DND-41 (cell line): ENCODE measurements around the gene DOCK8.

ENCODE experiments used
- ATAC-seq: fragments of 200-7000 bp; cut with Tn5 transposase; 3 replicates; pipeline ENCODE4 v1.9.1; 2021; ENCODE audit warnings: low read depth; ENCODE audit not compliant: insufficient read depth
- DNase-seq: peaks from one replicate; pipeline ENCODE4 v3.0.0-alpha.2; 2020
- H2AFZ ChIP-seq: 2 replicates; pipeline ENCODE4 v1.6.0; 2012; ENCODE audit warnings: low read depth, low read length
- H3K27ac ChIP-seq: 2 replicates; pipeline ENCODE4 v1.5.1; 2012; ENCODE audit warnings: low read length, inconsistent platforms
- H3K27me3 ChIP-seq: fragments of 200-600 bp; sonication (generic); 2 replicates; pipeline ENCODE4 v1.6.0; 2012; ENCODE audit warnings: low read length, mild to moderate bottlenecking, inconsistent platforms; ENCODE audit not compliant: insufficient read depth, poor library complexity
- H3K36me3 ChIP-seq: 2 replicates; pipeline ENCODE4 v1.5.1; 2012; ENCODE audit warnings: low read length, inconsistent platforms; ENCODE audit not compliant: insufficient read depth
- H3K4me1 ChIP-seq: 2 replicates; pipeline ENCODE4 v1.5.1; 2012; ENCODE audit warnings: mild to moderate bottlenecking, low read length; ENCODE audit not compliant: insufficient read depth
- H3K4me2 ChIP-seq: 2 replicates; pipeline ENCODE4 v1.6.0; 2012; ENCODE audit warnings: mild to moderate bottlenecking, moderate library complexity, low read length, inconsistent platforms; ENCODE audit not compliant: insufficient read depth
- H3K4me3 ChIP-seq, 2 experiments: fragments of 200-600 bp in 1 of 2; shearing (Covaris generic) in 1 of 2; 2 replicates each; pipeline ENCODE4 v1.5.1; 2012 to 2016; ENCODE audit warnings: inconsistent platforms in 2 of 2, low read length in 2 of 2, mild to moderate bottlenecking in 2 of 2, low read depth in 1 of 2, moderate library complexity in 1 of 2
- H3K79me2 ChIP-seq: 2 replicates; pipeline ENCODE4 v1.6.0; 2012; ENCODE audit warnings: low read length, inconsistent platforms; ENCODE audit not compliant: insufficient read depth
- H3K9ac ChIP-seq: 2 replicates; pipeline ENCODE4 v1.6.0; 2012; ENCODE audit warnings: low read depth, mild to moderate bottlenecking, inconsistent platforms, low read length, moderate library complexity
- H3K9me3 ChIP-seq: 2 replicates; pipeline ENCODE4 v1.5.1; 2012; ENCODE audit warnings: low read length, moderate library complexity, mild to moderate bottlenecking, inconsistent platforms; ENCODE audit not compliant: insufficient read depth, severe bottlenecking
- H4K20me1 ChIP-seq: 2 replicates; pipeline ENCODE4 v1.6.0; 2012; ENCODE audit warnings: low read length; ENCODE audit not compliant: insufficient read depth
- CTCF ChIP-seq: IDR thresholded peaks from 2 replicates; pipeline ENCODE4 v1.5.1; 2012; ENCODE audit warnings: borderline replicate concordance, low read length, moderate library complexity, mild to moderate bottlenecking; ENCODE audit not compliant: poor library complexity, severe bottlenecking; ENCODE audit errors: extremely low read depth
- EZH2 ChIP-seq: IDR thresholded peaks from 3 replicates; pipeline ENCODE4 v1.6.1; 2012; ENCODE audit warnings: borderline replicate concordance, low read depth, mild to moderate bottlenecking, moderate library complexity, low read length, inconsistent platforms; ENCODE audit not compliant: severe bottlenecking

The DOCK8 gene

GRCh38 chr9:206481-206880 lies 8.2 kb upstream of the DOCK8 start:
- no peak overlapping the region for H3K4me3 ChIP-seq
- H3K4me1 ChIP-seq, result no peaks in the 10 kb centered on the region
- no peak overlapping the region for H2AFZ ChIP-seq
- H3K79me2 ChIP-seq, result no peaks in the 10 kb centered on the region
- no peaks in the 10 kb centered on the region for H3K9me3 ChIP-seq
- no peak overlapping the region for H3K9ac ChIP-seq
- peaks cover 7% of the 10 kb centered on the region for H3K27me3 ChIP-seq
- no peak for TF ChIP-seq CTCF
- TF ChIP-seq EZH2, result no peak
- H3K36me3 ChIP-seq, result no peaks in the 10 kb centered on the region
- H3K27ac ChIP-seq, result no peak overlapping the region
- no peak overlapping the region for H3K4me2 ChIP-seq
- no peaks in the 10 kb centered on the region for H4K20me1 ChIP-seq
- ATAC-seq (no peak), DNase-seq (no peak)

GRCh38 chr9:209143-209758 lies 5.4 kb upstream of the DOCK8 start:
- H3K79me2 ChIP-seq, result no peaks in the 10 kb centered on the region
- H3K36me3 ChIP-seq, result no peaks in the 10 kb centered on the region
- no peak for DNase-seq
- H3K4me3 ChIP-seq, result no peak overlapping the region
- ATAC-seq, result no peak
- no peaks in the 10 kb centered on the region for H3K9me3 ChIP-seq
- H3K27me3 ChIP-seq, result peaks cover 24% of the 10 kb centered on the region
- H4K20me1 ChIP-seq, result no peaks in the 10 kb centered on the region
- H2AFZ ChIP-seq, result no peak overlapping the region
- no peak overlapping the region for H3K9ac ChIP-seq
- H3K27ac ChIP-seq, result no peak overlapping the region
- H3K4me2 ChIP-seq, result no peak overlapping the region
- no peaks in the 10 kb centered on the region for H3K4me1 ChIP-seq
- no peak for TF ChIP-seq EZH2
- TF ChIP-seq CTCF, result no peak

GRCh38 chr9:211036-211435 lies 3.6 kb upstream of the DOCK8 start:
- ATAC-seq (no peak), DNase-seq (no peak)
- H4K20me1 ChIP-seq, result no peaks in the 10 kb centered on the region
- H3K27ac ChIP-seq, result no peak overlapping the region
- H3K4me2 ChIP-seq, result no peak overlapping the region
- H3K27me3 ChIP-seq, result peaks cover 42% of the 10 kb centered on the region
- H3K9me3 ChIP-seq, result no peaks in the 10 kb centered on the region
- H3K79me2 ChIP-seq, result no peaks in the 10 kb centered on the region
- no peaks in the 10 kb centered on the region for H3K36me3 ChIP-seq
- no peak overlapping the region for H3K9ac ChIP-seq
- no peak overlapping the region for H2AFZ ChIP-seq
- H3K4me3 ChIP-seq, result no peak overlapping the region
- TF ChIP-seq EZH2, result no peak
- TF ChIP-seq CTCF, result no peak
- H3K4me1 ChIP-seq, result peaks cover 14% of the 10 kb centered on the region
